ENCODE data around the gene FXYD6. TPM values are rescaled to one million over a fixed set of nuclear protein-coding genes. Genes with fewer than 3 reads are reported as not detected.

FXYD6 gene
- total RNA-seq, 1 experiment from 2014 or later: 1.1 TPM

DNA sequence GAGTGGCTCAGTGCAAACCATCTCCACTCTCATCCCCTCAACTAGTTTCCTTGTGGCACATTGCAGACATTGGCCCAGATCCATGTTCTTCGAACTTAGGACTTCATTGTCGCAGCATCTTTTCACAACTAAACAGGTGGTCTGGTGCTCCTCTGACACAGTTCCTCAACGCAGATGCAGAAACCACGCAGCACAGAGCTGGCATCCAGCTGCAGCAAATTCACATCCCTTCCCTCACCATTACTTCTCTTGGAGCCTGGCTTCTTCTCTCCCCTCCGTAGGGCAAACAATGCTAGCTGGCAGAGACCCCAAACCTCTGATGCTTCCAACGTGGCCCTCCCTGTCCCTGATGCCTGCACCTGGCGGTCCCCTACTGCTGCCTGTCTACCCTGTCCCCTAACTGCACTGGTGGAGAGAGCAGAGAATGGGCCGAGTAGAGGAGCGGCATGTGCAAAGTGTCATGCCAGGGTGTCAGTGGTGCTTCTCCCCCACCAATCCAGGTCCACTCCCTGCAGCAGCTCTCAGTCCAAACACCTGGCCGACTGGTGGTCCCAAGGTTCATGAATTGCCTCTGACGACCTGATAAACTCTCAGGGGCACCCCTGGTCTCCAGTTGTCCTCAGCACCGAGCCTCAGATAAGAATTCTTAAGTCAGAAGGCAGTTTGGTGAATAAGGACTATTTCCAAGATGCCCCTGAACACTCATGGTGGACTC lies 34.6 kb upstream of the FXYD6 start:
- no peak for DNase-seq (ENCODE audit: low read depth)

DNA sequence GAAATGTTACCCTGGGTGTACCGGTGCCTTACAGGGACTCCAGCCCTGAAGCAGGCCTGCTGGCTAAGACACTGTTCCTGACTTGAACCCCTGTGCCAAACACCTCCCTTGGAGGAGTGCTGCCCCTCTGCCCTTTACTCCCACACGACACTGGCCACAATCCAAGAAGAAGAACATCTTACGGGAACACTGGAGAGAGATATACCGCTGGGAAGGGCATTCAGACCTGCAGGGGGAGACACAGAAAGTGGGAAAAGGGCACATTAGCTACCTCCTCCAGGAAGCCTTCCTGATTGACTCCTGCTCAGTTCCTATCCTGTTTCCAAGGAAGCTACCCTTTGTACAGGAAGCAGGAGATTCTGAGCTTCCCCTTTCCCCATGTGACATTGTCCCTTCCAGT lies 34.1 kb upstream of the FXYD6 start:
- DNase-seq (ENCODE audit: low read depth): no peak

DNA sequence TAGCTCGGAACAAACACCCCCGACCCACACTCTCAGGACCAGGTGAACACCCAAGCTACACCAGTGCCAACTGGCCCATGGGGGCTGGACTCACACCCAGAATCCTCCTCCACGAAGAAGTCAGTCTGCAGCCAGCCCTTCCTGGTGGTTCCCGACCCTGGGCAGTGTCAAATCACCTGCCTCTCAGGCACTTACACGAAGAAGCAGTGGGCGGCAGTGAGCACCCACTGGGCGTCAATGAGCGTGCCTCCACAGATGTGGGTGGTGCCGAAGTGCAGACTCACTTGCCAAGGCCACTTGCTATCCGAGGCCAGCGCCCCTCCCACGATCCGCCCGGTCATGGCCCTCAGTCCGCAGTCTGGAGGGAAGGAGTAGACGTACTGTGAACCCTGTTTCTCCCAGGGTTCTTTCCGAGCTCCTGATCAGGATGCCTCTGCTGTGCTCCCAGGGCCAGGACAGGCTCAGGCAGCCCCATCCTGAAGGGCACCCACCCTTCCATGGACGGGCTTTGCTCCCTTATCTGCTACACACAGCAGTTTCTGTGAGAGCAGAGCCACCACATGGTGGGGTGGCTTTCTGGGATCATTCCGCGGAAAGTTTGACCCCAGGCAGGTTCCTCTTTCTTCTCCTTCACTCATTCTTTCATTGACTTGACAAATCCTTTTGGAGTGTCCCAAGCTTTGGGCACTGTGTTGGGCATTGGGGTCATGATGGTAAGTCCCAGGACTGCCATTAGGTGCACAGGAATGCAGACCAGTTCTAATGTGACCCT lies 33.3 kb upstream of the FXYD6 start:
- no peak for DNase-seq (ENCODE audit: low read depth)

DNA sequence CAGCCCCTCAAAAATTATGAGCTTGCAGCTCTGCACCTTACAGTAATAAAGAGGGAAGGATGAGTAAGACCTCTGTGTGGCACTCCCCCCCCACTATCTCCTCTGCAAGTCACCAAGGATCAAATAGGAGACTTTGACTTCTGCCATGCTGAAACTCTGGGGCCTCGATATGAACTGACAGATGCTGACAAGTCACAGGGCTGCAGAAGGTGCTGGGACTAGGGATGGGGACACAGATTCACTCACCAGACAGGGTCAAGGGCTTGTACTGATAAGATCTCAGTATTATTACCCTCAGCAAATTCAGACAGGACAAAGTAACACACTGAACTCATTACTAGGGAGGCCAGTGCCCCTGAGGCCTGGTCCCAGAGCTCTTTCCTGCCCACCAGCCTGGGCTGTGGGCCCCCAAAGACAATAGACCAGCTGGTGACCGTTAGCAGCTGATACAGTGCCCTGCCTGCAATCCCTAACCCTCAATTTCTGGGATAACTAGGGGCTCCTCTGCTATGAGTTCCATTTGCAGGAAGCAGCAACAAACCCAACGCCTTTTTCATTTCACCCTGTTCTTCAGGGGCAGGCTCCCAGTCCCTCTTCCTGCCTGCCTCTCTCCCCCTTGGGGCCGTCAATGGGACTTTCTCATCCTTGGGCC lies 32.6 kb upstream of the FXYD6 start:
- DNase-seq (ENCODE audit: low read depth): no peak

DNA sequence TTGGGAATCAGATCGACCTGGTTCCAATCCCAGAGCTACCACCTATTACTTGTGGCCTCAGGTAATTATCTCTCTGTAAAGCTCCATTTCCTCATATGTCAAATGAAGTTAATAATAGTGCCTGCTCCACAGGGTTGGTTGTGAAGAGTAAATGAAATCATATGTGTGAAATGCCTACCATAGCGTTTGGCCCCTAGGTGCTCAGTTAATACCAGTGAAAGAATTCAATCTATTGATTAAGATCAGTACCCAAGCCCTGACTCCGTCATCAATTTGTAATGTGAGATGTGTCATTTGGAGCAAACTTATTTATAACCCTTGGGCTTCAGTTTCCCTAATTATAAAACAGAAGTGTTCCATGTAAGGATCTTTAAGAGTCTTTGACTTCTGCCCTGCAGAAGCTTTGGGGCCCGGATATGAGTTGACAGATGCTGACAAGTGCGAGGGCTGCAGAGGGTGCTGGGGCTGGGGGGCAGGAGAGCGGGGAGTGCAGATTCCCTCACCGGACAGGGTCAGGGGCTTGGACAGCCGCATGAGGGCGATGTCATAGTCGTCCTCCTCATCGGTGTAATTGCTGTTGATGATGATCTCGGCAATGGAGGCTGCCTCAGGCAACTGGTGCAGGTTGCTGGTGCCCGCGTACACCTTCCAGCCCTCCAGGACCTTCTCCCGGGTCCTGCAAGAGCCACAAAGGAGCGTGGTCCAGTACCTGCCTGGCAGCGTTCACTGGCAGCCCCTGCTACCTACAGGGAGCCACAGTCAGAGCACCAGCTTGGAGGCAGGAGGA lies 31.8 kb upstream of the FXYD6 start:
- DNase-seq (ENCODE audit: low read depth): no peak

DNA sequence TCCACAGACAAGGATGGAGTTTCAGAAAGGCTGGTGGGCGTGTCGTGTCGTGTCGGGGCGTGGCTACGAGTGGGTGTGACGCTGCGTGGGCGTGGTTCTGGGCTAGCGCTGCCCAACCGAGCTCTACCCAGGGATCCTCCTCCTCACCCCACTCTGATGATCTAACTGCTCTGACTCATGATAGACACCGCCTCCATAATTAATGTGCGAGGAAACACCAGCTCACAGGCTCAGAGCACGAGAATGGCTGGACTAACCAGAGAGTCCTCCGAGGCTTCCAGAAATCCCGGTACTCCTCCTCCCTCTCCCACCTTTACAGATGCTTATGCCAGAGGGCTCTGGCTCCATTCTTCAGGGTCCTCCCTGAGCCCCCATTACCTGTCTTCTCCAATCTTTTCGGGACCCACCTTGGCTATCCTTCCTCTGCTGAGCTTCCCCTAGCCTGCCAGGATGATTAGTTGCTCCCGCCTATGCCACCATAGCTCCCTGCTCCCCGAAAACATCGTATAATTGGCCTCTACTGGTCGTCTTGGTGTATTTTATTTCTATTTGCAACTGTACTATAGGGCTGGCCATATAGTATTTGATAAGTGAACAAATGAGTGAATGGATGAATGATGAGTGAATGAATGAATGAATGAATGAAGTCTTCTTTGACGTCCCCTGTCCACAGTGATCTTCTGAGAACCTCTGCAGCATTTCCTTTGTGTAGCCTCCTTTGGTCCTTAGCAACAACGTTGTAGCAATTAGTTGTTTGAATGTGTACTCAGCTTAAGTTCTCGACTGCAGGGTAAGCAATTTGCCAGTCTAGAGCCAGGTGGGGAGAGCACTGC lies 31.0 kb upstream of the FXYD6 start:
- DNase-seq (ENCODE audit: low read depth): peak; percentile 95

DNA sequence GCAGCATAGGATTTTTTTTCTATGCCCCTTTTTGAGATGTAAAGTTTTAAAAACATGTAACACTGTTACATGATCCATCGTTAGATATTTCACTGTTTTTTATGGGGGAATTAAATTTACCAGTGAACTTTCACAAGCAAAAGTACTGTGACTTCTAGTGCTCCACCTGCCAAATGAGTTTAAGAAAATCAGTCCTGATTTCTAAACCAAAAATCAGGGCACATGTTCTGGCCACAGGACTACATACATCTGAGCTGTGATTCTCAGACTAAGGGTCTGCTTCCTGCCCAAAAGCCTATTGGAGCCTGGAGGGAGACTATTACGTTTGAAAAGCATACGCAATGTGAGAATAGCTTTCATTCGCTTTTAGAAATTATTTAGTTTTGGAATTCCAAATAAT lies 30.3 kb upstream of the FXYD6 start:
- no peak for DNase-seq (ENCODE audit: low read depth)

DNA sequence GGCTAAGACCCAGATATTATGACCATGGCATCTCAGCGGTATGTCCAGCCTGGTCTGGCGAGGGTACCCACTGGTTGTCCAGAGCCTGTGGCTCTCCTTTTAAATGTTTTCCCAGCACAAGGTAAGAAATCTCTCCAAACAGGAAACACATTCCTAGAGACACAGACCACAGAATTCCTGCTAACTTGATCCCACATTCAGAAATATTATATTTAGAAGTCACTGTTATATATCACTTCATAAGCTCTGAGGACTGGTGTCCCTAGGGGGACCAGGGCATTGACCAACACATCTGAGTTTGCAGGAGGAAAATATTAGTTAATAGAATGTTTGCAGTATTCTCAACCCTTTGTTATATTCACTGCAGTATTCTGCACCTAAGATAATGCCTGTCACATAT lies 29.7 kb upstream of the FXYD6 start:
- DNase-seq (ENCODE audit: low read depth): peak; percentile 35

DNA sequence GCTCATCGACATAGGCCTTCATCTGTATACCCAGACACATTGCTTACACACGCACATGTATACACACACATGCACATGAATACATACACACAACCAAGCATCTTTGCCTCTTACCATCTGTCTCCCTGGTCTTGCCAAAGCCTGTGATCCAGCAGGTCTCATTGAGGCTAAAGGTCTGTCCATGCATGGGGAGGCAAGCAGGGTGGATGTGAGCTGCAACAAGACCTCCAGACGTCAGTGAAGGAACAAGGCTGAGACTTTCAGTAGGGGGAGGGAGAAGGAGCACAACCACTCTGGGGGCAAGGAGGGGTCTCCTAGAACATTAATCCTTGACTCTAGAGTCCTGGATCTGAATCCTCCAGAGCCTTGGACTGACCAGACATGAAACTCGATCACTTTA lies 29.1 kb upstream of the FXYD6 start:
- no peak for DNase-seq (ENCODE audit: low read depth)

DNA sequence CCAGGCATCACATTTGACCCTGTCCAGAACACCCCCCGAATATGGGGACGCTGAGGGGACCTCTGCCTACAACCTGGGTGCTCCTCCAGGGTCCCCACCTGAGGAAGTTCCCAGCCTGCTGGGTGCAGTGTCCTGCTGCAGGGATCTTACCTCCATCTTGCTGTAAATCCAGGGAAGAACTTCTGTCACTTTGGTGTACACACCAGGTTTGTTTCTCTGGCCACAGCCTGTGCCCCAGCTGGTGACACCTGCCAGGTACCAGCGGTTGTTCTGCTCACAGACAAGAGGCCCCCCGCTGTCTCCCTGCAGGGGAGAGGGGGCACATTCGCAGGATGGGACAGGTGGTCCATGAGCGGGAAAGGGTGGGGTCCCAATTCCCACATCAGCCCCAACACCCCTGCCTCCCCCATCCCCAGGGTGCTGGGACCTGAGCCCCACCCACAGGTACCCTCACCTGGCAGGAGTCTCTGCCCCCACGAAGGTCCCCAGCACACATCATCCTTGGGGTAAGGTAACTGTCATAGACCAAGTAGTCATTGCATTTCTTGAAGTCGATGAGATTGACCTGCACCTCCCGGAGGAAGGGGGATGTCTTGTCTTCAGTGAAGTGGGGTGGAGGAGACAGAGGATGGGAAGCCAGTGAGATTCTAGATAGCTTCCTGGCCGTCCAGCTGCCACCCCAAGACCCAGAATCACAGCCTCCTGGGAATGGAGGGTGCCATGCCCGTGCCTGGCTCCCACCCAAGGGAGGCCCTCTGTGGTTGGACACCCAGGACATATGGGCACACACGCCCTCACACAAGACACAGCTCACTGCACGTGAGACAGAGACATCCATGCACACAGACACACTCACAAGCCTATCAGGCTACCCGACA lies 27.3 kb upstream of the FXYD6 start:
- DNase-seq (ENCODE audit: low read depth): no peak

DNA sequence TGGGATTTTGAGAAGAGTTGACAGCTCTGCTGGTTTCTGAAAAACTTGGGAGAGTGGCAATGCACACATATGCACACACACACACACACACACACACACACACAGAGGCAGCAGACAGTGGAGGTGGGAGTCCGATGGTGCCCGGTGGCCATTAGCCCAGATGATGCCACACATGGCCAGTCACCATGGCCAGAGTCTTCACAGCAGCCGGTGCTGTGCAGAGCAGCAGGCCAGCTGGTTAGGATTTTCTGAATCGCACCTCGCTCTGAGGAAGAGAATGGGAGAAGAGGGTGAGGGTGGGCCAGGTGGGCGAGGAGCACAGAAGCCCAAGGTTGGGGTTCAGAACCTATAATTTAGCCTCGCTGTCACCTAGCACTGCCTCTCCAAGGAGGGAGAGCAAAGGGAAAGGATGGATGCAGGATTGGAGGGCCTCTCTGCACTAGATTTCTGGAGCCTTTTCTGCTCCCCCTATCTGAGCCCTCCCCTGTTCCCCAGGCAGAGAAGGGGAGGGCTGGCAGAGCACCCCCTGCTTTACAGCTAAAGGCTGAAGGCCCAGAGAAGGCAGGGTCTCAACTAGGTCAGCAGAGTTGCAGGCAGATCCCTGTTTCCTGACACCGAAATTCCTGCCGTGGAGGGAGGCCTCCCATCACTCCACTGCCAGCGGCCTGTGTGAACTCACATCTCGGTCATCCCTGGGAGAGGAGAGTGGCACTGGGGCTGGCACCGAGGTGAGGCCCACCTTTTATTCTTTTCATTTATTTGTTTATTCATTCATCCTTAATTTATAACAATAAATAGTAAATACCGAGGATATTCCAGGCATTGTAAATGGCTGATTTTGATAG lies 25.8 kb upstream of the FXYD6 start:
- DNase-seq (ENCODE audit: low read depth): no peak

DNA sequence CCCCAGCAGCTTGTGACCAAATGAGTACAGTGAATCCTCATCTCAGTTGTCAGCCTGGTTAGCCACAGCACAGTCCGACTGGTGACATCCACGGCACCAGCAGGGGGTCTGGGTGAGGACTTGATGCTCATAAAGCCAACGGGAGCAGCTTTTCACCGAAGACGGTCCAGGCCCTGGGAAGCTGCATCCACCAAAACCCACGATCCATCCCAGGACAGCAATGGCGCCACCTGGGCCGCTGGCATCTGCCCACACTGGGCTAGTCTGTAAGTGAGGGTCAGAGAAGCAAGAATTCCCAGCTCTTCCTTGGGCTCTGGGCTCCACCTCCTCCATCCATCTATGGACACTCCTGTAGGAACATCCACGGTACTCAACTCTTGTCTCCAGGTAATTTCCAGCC lies 25.1 kb upstream of the FXYD6 start:
- DNase-seq (ENCODE audit: low read depth): no peak

DNA sequence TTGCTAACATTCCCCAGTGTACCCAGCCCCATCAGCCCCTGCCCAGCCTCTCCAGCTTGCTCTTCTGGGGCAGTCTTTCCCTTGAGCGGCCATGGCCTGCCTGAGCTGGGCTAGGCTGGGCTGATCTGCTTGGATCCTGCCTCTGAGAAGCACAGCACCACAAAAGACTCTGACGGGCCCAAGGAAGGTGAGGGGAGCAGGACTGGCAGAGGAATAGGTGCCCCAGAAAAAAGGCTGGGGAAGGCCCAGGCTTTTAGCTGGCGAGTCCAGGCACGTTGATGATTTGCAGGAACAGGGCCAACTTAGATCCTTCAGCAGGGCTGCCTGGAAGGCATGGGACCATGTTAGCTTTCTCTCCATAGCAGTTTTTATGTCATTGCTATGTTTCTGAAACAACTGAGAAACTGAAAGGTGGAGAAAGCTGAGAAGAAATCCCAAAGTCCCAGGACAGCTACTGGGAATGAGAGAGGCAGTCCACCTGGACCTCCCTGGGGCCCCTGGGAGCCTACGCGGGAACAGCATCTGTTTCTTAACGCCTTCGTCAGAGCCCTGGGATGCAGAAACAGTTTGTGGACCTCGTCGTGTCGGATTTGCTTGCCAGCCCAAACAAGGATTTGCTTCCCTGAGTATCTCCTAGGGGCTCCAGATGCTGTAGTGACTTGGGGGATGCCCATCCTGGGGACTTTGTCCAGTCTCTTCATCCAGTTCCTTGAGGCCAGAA lies 24.4 kb upstream of the FXYD6 start:
- DNase-seq (ENCODE audit: low read depth): no peak

DNA sequence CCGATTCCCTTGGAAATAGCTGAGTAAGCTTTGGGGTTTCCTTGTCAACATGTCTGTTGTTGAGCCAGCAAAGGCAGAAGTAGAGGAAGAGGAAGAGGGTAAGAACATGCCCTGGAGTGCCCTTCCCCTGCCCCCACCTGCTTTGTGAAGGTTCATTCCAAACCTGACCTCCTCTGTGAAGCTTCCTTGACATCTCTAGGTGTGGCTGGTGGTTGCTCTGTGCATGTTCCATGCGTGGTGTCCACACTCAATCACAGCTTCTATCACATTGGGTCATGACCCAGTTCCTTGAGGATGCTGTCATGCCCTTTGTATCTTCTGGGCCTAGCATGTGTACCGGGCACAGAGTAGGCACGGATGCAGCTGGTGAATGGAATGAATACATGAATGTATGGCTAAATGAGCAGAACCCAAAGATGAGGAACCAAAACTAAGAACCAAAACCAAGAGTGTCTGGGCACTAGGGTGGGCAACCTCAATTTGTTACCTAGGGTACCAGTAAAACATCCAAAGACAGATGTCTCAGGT lies 23.7 kb upstream of the FXYD6 start:
- DNase-seq (ENCODE audit: low read depth): no peak

DNA sequence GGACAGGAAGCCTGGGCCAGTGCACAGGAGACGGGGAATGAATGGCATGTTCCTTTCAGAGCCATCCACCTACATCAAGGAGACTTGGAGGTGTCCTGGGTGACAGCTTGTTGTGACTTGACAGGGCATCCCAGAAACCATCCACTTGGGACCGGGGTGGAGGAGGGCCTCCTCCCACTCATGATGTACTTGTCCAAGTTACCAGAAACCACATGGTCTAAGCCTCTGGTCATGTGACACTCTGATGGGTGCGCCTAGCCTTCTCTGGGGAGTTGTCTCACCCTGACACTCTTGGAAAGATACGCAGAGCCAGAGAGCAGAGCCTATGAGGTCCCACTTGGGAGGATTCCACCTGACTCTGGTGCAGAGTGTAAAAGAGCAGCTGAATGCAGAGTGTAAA lies 21.6 kb upstream of the FXYD6 start:
- DNase-seq (ENCODE audit: low read depth): no peak

DNA sequence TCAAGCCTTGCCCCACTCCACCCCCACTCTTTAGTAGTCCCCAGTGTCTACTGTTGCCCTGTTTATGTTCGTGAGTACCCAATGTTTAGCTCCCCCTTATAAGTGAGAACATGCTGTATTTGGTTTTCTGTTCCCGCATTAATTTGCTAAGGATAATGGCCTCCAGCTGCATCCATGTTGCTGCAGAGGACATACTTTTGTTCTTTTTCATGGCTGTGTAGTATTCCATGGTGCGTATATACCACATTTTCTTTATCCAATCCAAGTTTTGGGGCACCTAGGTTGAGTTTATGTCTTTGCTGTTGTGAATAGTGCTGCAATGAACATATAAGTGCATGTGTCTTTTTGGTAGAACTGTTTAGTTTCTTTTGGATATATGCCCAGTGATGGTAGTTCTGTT lies 16.2 kb upstream of the FXYD6 start:
- DNase-seq (ENCODE audit: low read depth): no peak

DNA sequence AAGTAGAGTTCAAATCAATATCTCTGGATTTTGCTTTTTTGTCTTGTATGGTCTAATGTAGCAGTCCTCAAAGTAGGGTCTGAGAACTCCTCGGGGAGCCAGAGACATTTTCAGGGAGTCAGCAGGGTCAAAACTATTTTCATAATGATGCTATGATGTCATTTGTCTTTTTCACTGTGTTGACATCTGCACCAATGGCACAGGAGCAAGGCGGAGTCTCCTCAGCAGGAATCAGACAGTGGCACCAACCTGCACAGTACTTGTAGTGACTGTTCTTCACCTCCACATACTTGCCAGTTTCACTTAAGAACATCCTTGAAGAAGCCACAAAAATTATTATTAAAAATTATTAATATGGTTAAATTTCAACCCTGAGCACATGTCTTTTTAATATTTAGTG lies 14.9 kb upstream of the FXYD6 start:
- DNase-seq (ENCODE audit: low read depth): no peak

DNA sequence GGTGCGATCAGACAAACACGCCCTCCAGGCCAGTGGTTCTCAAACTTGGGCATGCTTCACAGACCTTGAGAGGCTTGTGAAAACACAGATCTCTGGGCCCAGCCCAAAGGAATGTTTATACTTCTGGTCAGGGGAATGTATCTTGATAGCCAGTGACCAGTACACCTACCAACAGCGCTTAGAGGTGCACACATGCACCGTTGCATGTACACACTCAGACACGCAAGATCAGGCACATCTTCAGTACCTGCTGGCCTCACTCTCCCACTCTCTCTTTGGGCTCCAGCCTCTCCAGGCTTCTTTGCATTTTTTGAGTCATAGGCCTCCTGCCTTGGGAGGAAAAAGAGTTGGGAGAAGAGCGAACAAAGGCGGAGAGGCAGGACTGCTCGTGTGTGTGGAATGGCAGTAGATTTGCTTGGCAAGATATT lies 11.7 kb upstream of the FXYD6 start:
- no peak for DNase-seq (ENCODE audit: low read depth)

Data from HT1080 (cell line).